Kidney (tissue), 14 donors: ENCODE measurements around the gene GMDS. TPM values are rescaled to one million over a fixed set of nuclear protein-coding genes. Genes with fewer than 3 reads are reported as not detected.

Experiments
- DNase-seq, 5 donors: peaks; one replicate each; pipeline ENCODE4 v3.0.0-alpha.2; 2013 to 2020
- FAIRE-seq: peaks from 2 replicates; lab custom pipeline; 2012; peaks lifted over from hg19 to GRCh38; lab: Jason Lieb, UNC
- H3K27ac ChIP-seq, 2 donors: one replicate each; pipeline ENCODE4 v1.7.0; 2013; ENCODE audit warnings: low read depth in 2 of 2, low read length in 2 of 2, inconsistent platforms in 1 of 2
- H3K27me3 ChIP-seq: one replicate; pipeline ENCODE4 v1.7.1; 2013; ENCODE audit warnings: low read length, inconsistent platforms; ENCODE audit not compliant: control insufficient read depth, insufficient read depth
- H3K36me3 ChIP-seq, 3 donors: one replicate each; pipeline versions ENCODE4 v1.7.0 to v1.7.1; 2013; ENCODE audit warnings: low read length in 3 of 3, control low read depth in 1 of 3, inconsistent platforms in 1 of 3; ENCODE audit not compliant: insufficient read depth in 3 of 3, control insufficient read depth in 2 of 3
- H3K4me1 ChIP-seq, 3 donors: one replicate each; pipeline versions ENCODE4 v1.7.0 to v1.7.1; 2013; ENCODE audit warnings: low read length in 3 of 3, inconsistent platforms in 1 of 3, low read depth in 1 of 3; ENCODE audit not compliant: control insufficient read depth in 2 of 3, insufficient read depth in 2 of 3
- H3K4me3 ChIP-seq, 3 donors: one replicate each; pipeline versions ENCODE4 v1.7.0 to v1.8.1; 2013; ENCODE audit warnings: low read length in 3 of 3, control low read depth in 1 of 3, inconsistent platforms in 1 of 3
- H3K9ac ChIP-seq, 3 donors: one replicate each; pipeline versions ENCODE4 v1.7.0 to v1.7.1; 2013; ENCODE audit warnings: low read length in 3 of 3, control low read depth in 1 of 3, inconsistent platforms in 1 of 3
- H3K9me3 ChIP-seq, 3 donors: one replicate each; pipeline versions ENCODE4 v1.7.0 to v1.7.1; 2013; ENCODE audit warnings: low read length in 3 of 3, control low read depth in 1 of 3, inconsistent platforms in 1 of 3; ENCODE audit not compliant: control insufficient read depth in 2 of 3, insufficient read depth in 1 of 3
- intact Hi-C: fragments of 100-400 bp; cut with DNase I; formaldehyde crosslinking; loops from one replicate; pipeline ENCODE4 v1.11.1; 2022
- polyA plus RNA-seq: library from polyadenylated mRNA; stranded (reverse); fragments of 350-450 nt; fragmentation: Illumina TruSeq; extraction: RNeasy Lipid Tissue Mini Kit (QIAGEN cat#74804); gene quantifications from one replicate; pipeline ENCODE4 v1.2.3, GENCODE V29; 2014; ENCODE audit warnings: low read depth, low replicate concordance; ENCODE audit not compliant: insufficient read depth
- total RNA-seq: library from RNA; stranded (reverse); fragmentation: NEBNext Ultra II Directional; extraction: Animal tissue kit (Norgen Biotek cat#: 25700); gene quantifications from one replicate; pipeline ENCODE4 v1.2.1, GENCODE V29; 2021
- TF ChIP-seq, protein P1 (sequence below): IDR thresholded peaks from 3 replicates; pipeline ENCODE4 v1.5.1; 2012; ENCODE audit warnings: mild to moderate bottlenecking, moderate library complexity, borderline replicate concordance; ENCODE audit not compliant: insufficient read depth; ENCODE audit errors: extremely low read depth
- donor health status: control.
- donor health status: control.
- donor health status: control.
- donor health status: control.
- donor health status: control.
- donor health status: DM: yes; HTN: yes; CAD: no.
- donor health status: Normal renal cell carcinoma (clear cell type).

The GMDS gene
- total and polyA plus RNA-seq, 2 donors from 2014 or later: 49.6 to 63.7 TPM

DNA sequence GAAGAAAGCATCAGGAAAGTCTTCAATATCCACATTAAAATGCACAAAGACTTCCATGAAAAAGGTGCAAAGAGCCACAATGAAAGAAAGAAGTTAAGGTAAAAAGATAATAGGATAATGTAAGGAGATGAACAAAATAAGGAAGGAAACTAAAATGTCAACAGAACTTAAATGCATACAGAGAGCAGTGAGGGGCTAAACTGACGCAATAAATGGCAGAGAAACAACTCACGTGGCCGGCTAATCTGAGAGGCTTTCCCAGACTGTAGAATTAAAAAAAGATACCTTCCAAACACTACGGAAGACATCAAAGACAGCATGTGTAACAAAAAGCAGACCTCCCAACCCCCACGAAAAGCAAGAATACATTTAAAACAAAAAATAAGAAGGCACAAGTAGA is 73.7 kb downstream of the GMDS start:
- intact Hi-C loops: no loop called here

GRCh38 chr6:2168480-2168879 is 76.9 kb downstream of the GMDS start:
- Histone ChIP-seq H3K27ac (no peak overlapping the region), H3K9me3 (no peaks in the 10 kb centered on the region), H3K4me3 (no peak overlapping the region), H3K27me3 (no peaks in the 10 kb centered on the region), H3K36me3 (no peaks in the 10 kb centered on the region), H3K9ac (no peak overlapping the region), H3K4me1 (peaks cover 0 to 2% (median 0%) of the 10 kb centered on the region in 3 donors)
- no peak for FAIRE-seq
- no peak for DNase-seq
- TF ChIP-seq, protein P1, sequence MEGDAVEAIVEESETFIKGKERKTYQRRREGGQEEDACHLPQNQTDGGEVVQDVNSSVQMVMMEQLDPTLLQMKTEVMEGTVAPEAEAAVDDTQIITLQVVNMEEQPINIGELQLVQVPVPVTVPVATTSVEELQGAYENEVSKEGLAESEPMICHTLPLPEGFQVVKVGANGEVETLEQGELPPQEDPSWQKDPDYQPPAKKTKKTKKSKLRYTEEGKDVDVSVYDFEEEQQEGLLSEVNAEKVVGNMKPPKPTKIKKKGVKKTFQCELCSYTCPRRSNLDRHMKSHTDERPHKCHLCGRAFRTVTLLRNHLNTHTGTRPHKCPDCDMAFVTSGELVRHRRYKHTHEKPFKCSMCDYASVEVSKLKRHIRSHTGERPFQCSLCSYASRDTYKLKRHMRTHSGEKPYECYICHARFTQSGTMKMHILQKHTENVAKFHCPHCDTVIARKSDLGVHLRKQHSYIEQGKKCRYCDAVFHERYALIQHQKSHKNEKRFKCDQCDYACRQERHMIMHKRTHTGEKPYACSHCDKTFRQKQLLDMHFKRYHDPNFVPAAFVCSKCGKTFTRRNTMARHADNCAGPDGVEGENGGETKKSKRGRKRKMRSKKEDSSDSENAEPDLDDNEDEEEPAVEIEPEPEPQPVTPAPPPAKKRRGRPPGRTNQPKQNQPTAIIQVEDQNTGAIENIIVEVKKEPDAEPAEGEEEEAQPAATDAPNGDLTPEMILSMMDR: no peak
- intact Hi-C loops: no loop called here

More for the DNA sequence above, 73.7 kb downstream of the GMDS start:
- TF ChIP-seq, protein P1: no peak
- H3K27me3 ChIP-seq: no peaks in the 10 kb centered on the region
- peaks cover 0 to under 1% (median 0%) of the 10 kb centered on the region in 3 donors for H3K4me1 ChIP-seq
- H3K4me3 ChIP-seq: no peak overlapping the region
- no peak for DNase-seq
- no peak overlapping the region for H3K27ac ChIP-seq
- H3K9ac ChIP-seq: no peak overlapping the region
- no peaks in the 10 kb centered on the region for H3K9me3 ChIP-seq
- H3K36me3 ChIP-seq: no peaks in the 10 kb centered on the region
- FAIRE-seq: no peak

- intact Hi-C loops: no loop called here
- no peak overlapping the region for H3K4me3 ChIP-seq
- no peaks in the 10 kb centered on the region for H3K36me3 ChIP-seq
- FAIRE-seq (no peak), DNase-seq (no peak)
- peaks cover 0 to 3% (median 0%) of the 10 kb centered on the region in 3 donors for H3K4me1 ChIP-seq
- H3K27me3 ChIP-seq: no peaks in the 10 kb centered on the region
- TF ChIP-seq, protein P1: no peak
- H3K9ac ChIP-seq: no peak overlapping the region
- H3K9me3 ChIP-seq: no peaks in the 10 kb centered on the region
- H3K27ac ChIP-seq: no peak overlapping the region
Observed at GRCh38 chr6:2166717-2167116, 78.7 kb downstream of the GMDS start.

GRCh38 chr6:2165286-2165685 is 80.1 kb downstream of the GMDS start:
- no peaks in the 10 kb centered on the region for H3K36me3 ChIP-seq
- no peak overlapping the region for H3K27ac ChIP-seq
- TF ChIP-seq, protein P1: no peak
- H3K9me3 ChIP-seq: no peaks in the 10 kb centered on the region
- H3K9ac ChIP-seq: no peak overlapping the region
- intact Hi-C loops: no loop called here
- no peaks in the 10 kb centered on the region for H3K27me3 ChIP-seq
- peaks cover 0 to 5% (median 0%) of the 10 kb centered on the region in 3 donors for H3K4me1 ChIP-seq
- H3K4me3 ChIP-seq: no peak overlapping the region
- no peak for DNase-seq
- no peak for FAIRE-seq
